B cell (primary cell): ENCODE results near the gene MAP3K6. TPM values are rescaled to one million over a fixed set of nuclear protein-coding genes. Genes with fewer than 3 reads are reported as not detected.
A peak's percentile ranks its signal among the peaks of the same experiment; 100 is the strongest.

Source experiments
- ATAC-seq: fragments of 200-7000 bp; cut with Tn5 transposase; one replicate; pipeline ENCODE4 v1.10.0; 2021; ENCODE audit warnings: low read depth, mild to moderate bottlenecking, moderate number of reproducible peaks, moderate library complexity
- CTCF ChIA-PET: fragments of 350-600 bp; sonication (Branson Sonifier 250); formaldehyde crosslinking; loops from one replicate; lab custom pipeline; 2021; ENCODE audit warnings: antibody characterized with exemption, inconsistent platforms; lab: Charles Lee
- POLR2A ChIA-PET: fragments of 350-600 bp; sonication (Branson Sonifier 250); formaldehyde crosslinking; loops from one replicate; lab custom pipeline; 2021; ENCODE audit warnings: antibody characterized with exemption; lab: Charles Lee
- DNase-seq: peaks from one replicate; pipeline ENCODE4 v3.0.0; 2013
- H2AFZ ChIP-seq: 2 replicates; pipeline ENCODE4 v1.6.1; 2012; ENCODE audit warnings: mild to moderate bottlenecking, low read depth, low read length; ENCODE audit not compliant: insufficient read depth, poor library complexity, severe bottlenecking
- H3K27ac ChIP-seq, 2 donors: 1 replicate in 1 of 2; 2 replicates in 1 of 2; pipeline ENCODE4 v1.5.1; 2012 to 2013; ENCODE audit warnings: low read length in 2 of 2, mild to moderate bottlenecking in 2 of 2, moderate library complexity in 1 of 2
- H3K27me3 ChIP-seq, 4 experiments: fragments of 200-600 bp in 1 of 4; sonication (generic) in 1 of 4; replicated peaks in 1 of 4; 1 replicate in 2 of 4; 2 replicates in 2 of 4; pipeline versions ENCODE4 v1.6.1 to v1.7.0; 2013 to 2016; ENCODE audit warnings: low read length in 3 of 4, mild to moderate bottlenecking in 2 of 4, mixed read lengths in 1 of 4, moderate library complexity in 1 of 4; ENCODE audit not compliant: insufficient read depth in 4 of 4, control insufficient read depth in 3 of 4; ENCODE audit errors: control extremely low read depth in 1 of 4
- H3K36me3 ChIP-seq, 2 experiments: replicated peaks in 1 of 2; 1 replicate in 1 of 2; 2 replicates in 1 of 2; pipeline versions ENCODE4 v1.6.1 to v1.7.1; 2013; ENCODE audit warnings: low read length in 1 of 2; ENCODE audit not compliant: insufficient read depth in 2 of 2, control insufficient read depth in 1 of 2; ENCODE audit errors: control extremely low read depth in 1 of 2, extremely low read depth in 1 of 2
- H3K4me1 ChIP-seq, 2 donors: fragments of 200-600 bp in 1 of 2; sonication (generic) in 1 of 2; 1 replicate in 1 of 2; 2 replicates in 1 of 2; pipeline versions ENCODE4 v1.5.1 to v1.6.1; 2013 to 2017; ENCODE audit warnings: low read length in 2 of 2; ENCODE audit not compliant: control insufficient read depth in 2 of 2, insufficient read depth in 2 of 2
- H3K4me2 ChIP-seq: replicated peaks from 2 replicates; pipeline ENCODE3; 2012; ENCODE audit warnings: mild to moderate bottlenecking, low read depth, low read length; ENCODE audit not compliant: poor library complexity, severe bottlenecking
- H3K4me3 ChIP-seq, 5 experiments: fragments of 200-600 bp in 1 of 5; sonication (generic) in 1 of 5; 1 replicate in 3 of 5; 2 replicates in 2 of 5; pipeline versions ENCODE4 v1.5.1 to v1.7.0; 2011 to 2016; ENCODE audit warnings: low read length in 4 of 5, mild to moderate bottlenecking in 4 of 5, low read depth in 2 of 5, control low read depth in 1 of 5, moderate library complexity in 1 of 5; ENCODE audit not compliant: insufficient read depth in 1 of 5; ENCODE audit errors: control extremely low read depth in 1 of 5, extremely low read depth in 1 of 5
- H3K79me2 ChIP-seq: fragments of 200-600 bp; sonication (generic); one replicate; pipeline ENCODE4 v1.6.0; 2016; ENCODE audit warnings: low read length; ENCODE audit not compliant: control insufficient read depth, insufficient read depth
- H3K9ac ChIP-seq: fragments of 200-600 bp; sonication (generic); 2 replicates; pipeline ENCODE4 v1.6.1; 2017; ENCODE audit warnings: mild to moderate bottlenecking, low read length, moderate library complexity
- H3K9me3 ChIP-seq, 3 donors: one replicate each; pipeline versions ENCODE4 v1.6.1 to v1.7.1; 2013; ENCODE audit warnings: low read length in 2 of 3; ENCODE audit not compliant: control insufficient read depth in 2 of 3, insufficient read depth in 1 of 3; ENCODE audit errors: control extremely low read depth in 1 of 3
- H4K20me1 ChIP-seq: 2 replicates; pipeline ENCODE4 v1.6.0; 2012; ENCODE audit warnings: mild to moderate bottlenecking, low read length; ENCODE audit not compliant: insufficient read depth, control insufficient read depth, poor library complexity, severe bottlenecking
- H3K27ac Mint-ChIP-seq: one replicate; pipeline ENCODE4 v1.8.0; 2021; ENCODE audit warnings: mixed read lengths
- H3K27me3 Mint-ChIP-seq: one replicate; pipeline ENCODE4 v1.8.0; 2021; ENCODE audit warnings: mixed read lengths
- H3K4me1 Mint-ChIP-seq: one replicate; pipeline ENCODE4 v1.8.0; 2021; ENCODE audit warnings: mixed read lengths
- H3K4me3 Mint-ChIP-seq: one replicate; pipeline ENCODE4 v1.8.0; 2021; ENCODE audit warnings: mixed read lengths
- H3K9me3 Mint-ChIP-seq: one replicate; pipeline ENCODE4 v1.8.0; 2022; ENCODE audit warnings: mixed read lengths; ENCODE audit not compliant: insufficient read depth
- CTCF ChIP-seq: fragments of 200-600 bp; IDR thresholded peaks from one replicate; pipeline ENCODE4 v1.8.0; 2022; ENCODE audit warnings: antibody characterized with exemption, mild to moderate bottlenecking
- EZH2 ChIP-seq: IDR thresholded peaks from 2 replicates; pipeline ENCODE4 v1.6.1; 2012; ENCODE audit warnings: borderline replicate concordance, low read depth, mild to moderate bottlenecking, moderate library complexity, low read length; ENCODE audit not compliant: insufficient read depth, poor library complexity, severe bottlenecking
- WGBS: methylation state at CpG from one replicate; pipeline ENCODE4 v1.1.5; 2013; ENCODE audit warnings: missing lambda C conversion rate; ENCODE audit not compliant: insufficient coverage; 5-methylcytosine and 5-hydroxymethylcytosine counted together
- intact Hi-C: fragments of 100-400 bp; cut with micrococcal nuclease; formaldehyde crosslinking; loops from one replicate; pipeline ENCODE4 v1.10.0; 2022
- polyA plus RNA-seq: library from polyadenylated mRNA; depleted of rRNA; stranded (reverse); fragments of >200 nt; gene quantifications from 2 replicates; pipeline ENCODE4 v1.2.3, GENCODE V29; 2012
- total RNA-seq, 2 donors: library from RNA; stranded (reverse); fragments of 120-200 nt in 1 of 2; gene quantifications; 1 replicate in 1 of 2; 2 replicates in 1 of 2; pipeline versions ENCODE4 v1.2.3 to v1.2.4, GENCODE V29; 2013 to 2022

The MAP3K6 gene
- total and polyA plus RNA-seq, 2 donors (not counting 1 experiment from before 2014, with no cell fraction given): 9.4 to 11.0 TPM

GRCh38 chr1:27361044-27361402 lies 5.7 kb downstream of the MAP3K6 start:
- Histone ChIP-seq H3K27ac (no peak overlapping the region), H3K9ac (peak overlapping the region; percentile 69), H3K27me3 (no peaks in the 10 kb centered on the region), H3K4me1 (peaks cover 38 to 61% of the 10 kb centered on the region in 2 donors), H3K36me3 (no peaks in the 10 kb centered on the region), H3K4me3 (peak overlapping the region in 4 of 5 experiments; percentile 48 to 63 (median 58)), H4K20me1 (peaks cover 8% of the 10 kb centered on the region), H3K79me2 (no peaks in the 10 kb centered on the region), H3K4me2 (peak overlapping the region; percentile 96), H2AFZ (peak overlapping the region; percentile 89), H3K9me3 (no peaks in the 10 kb centered on the region)
- Mint-ChIP-seq H3K9me3 (no peaks in the 10 kb centered on the region), H3K4me1 (peaks cover 59% of the 10 kb centered on the region), H3K27ac (no peak overlapping the region), H3K27me3 (no peaks in the 10 kb centered on the region), H3K4me3 (peak overlapping the region; percentile 92)
- ATAC-seq: no peak
- ChIA-PET CTCF (interaction anchor here (1.3 to 11.1 kb wide), 4 partner anchors 20 to 247 kb away, joined by 6 to 135 read pairs (median 70); partner anchors contain the start of genes CD164L2, GPR3 and SYTL1), POLR2A (no interaction called here)
- intact Hi-C loops: no loop called here
- TF ChIP-seq CTCF: no peak
- no peak for TF ChIP-seq EZH2
- 66% methylated on average over 19 of the region's 21 CpGs for WGBS
- no peak for DNase-seq

GRCh38 chr1:27360159-27361043 lies 6.4 kb downstream of the MAP3K6 start:
- H3K27ac ChIP-seq: no peak overlapping the region
- H3K4me2 ChIP-seq: peak overlapping the region; percentile 96
- peak overlapping the region; percentile 70 for H3K27ac Mint-ChIP-seq
- peak overlapping the region; percentile 92 for H3K4me3 Mint-ChIP-seq
- DNase-seq (peak; percentile 78), ATAC-seq (peak; percentile 42)
- no peaks in the 10 kb centered on the region for H3K27me3 ChIP-seq
- no peaks in the 10 kb centered on the region for H3K79me2 ChIP-seq
- TF ChIP-seq CTCF (no peak), EZH2 (no peak)
- peaks cover 60% of the 10 kb centered on the region for H3K4me1 Mint-ChIP-seq
- H4K20me1 ChIP-seq: peaks cover 8% of the 10 kb centered on the region
- no peaks in the 10 kb centered on the region for H3K9me3 ChIP-seq
- H3K9ac ChIP-seq: peak overlapping the region; percentile 69
- peak overlapping the region; percentile 89 for H2AFZ ChIP-seq
- WGBS: 10% methylated on average over 52 of the region's 71 CpGs
- H3K4me1 ChIP-seq: peaks cover 44 to 61% of the 10 kb centered on the region in 2 donors
- peak overlapping the region; percentile 48 to 63 (median 57) for H3K4me3 ChIP-seq
- H3K36me3 ChIP-seq: no peaks in the 10 kb centered on the region
- POLR2A ChIA-PET: interaction anchor here (0.9 kb wide), 1 partner anchor 12 kb away, joined by 3 read pairs; no protein-coding TSS in a partner anchor
- CTCF ChIA-PET: interaction anchor here (0.5 to 11.1 kb wide), 9 partner anchors 19 to 1052 kb away, joined by 3 to 135 read pairs (median 6); partner anchors contain the start of genes CD164L2, GPR3 and SYTL1
- H3K9me3 Mint-ChIP-seq: no peaks in the 10 kb centered on the region
- H3K27me3 Mint-ChIP-seq: no peaks in the 10 kb centered on the region
- intact Hi-C loops: no loop called here
